HG03439 (cell line): ENCODE data around the gene GNPTG.

Source experiments
- ATAC-seq: cut with Tn5 transposase; IDR thresholded peaks from one replicate; pipeline ENCODE4 v1.9.1; 2021; ENCODE audit warnings: mild to moderate bottlenecking, moderate library complexity; ENCODE audit not compliant: unreplicated experiment

Gene GNPTG

GRCh38 chr16:1392826-1393225 is 41.1 kb downstream of the GNPTG start:
- no peak for ATAC-seq

DNA sequence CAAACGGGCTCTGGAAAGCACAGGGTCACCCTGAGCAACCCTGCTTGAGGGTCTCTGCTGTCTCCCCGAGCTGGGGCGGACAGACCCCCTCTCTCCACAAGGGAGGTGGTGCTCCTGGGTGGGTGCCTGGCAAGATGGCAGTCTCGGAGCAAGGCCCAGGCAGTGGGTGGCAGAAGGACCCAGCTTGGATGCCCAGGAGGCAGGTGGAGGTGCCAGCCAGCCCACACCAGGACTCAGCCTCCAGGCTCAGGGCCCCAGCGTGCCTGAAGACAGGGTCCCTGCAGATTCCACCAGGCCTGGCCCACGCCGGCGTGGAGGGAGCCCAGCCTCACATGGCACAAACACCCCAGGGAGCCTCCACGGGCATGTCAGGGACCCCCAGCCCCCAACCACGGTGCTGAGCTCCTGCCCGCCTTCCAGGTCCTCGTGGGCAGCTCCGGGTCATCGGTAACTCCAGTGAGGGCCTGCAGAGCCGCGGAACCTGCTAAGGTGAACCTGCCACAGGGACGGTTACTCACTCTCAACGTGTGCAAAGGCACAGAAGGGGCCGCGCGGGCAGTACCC is 42.0 kb downstream of the GNPTG start:
- ATAC-seq, result no peak

DNA sequence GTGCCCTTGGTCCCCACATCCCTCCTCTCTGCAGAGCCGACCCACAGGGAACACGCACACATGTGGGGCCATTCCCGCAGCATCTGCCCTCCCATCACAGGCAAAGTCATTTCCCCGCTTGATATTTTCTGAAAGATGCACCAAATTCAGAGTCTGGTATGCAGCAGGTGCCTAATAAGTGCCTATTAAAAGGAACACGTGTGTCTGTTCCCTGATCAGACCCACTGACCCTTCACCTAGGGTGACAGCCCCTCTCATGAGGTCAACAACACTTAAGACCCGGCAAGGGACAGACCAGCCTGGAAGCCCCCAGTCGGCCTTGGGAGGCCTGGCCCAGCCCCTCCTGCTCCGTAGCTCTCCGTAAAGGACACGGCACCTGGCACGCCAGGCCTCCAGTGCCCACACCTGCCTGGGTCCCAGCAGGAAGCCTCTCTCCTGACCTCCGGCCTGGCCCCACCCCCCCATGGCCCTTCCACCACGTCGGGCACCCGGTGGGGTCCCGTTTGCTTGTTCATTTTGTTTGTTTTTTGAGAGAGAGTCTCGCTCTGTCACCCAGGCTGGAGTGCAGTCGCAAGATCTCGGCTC is 42.7 kb downstream of the GNPTG start:
- no peak for ATAC-seq

DNA sequence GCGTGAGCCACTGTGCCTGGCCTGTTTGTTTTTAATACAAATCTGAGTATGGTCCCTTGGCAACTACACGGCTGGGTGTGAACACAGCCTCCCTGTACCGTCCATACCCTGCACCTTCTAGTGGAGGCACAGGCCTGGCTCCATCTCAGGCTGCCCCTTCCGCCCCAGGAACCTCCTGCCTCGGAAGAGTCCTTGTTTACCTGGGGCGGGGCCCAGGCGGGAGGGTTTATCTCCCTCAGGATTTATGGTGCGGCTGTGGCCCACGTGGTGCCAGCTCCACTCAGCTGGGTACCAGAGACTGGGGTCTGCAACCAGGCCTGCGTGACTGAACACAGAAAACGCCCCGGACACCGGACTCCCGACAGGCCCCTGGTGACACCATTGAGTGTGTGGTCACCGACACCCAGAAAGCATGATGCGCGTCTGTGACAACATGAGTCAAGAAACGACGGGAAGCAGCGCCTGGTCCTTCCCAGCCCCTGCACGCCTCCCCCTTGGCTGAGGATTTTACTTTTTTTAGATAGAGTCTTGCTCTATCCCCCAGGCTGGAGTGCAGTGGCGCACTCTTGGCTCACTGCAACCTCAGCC is 43.8 kb downstream of the GNPTG start:
- no peak for ATAC-seq

DNA sequence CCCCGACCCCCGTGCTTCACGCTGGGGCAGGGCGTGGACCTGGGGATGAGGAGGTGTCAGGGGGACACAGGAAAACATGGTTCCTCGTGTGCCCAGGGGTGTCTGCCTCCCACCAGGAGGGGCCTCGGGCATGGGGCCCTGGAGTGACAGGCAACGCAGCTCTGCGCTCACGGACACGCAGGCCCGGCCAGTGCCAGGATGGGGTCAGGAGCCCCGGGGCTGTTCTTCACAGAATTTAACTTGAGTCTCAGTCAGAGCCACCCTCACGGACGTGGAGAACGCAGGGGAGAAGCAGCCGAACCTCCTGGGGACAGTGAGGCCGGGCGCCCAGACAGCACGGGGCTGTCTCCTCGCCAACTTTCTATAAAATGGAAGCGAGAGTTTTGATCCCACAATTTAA is 46.0 kb downstream of the GNPTG start:
- ATAC-seq, result no peak

- no peak for ATAC-seq
Observed at GRCh38 chr16:1398351-1398750, 46.6 kb downstream of the GNPTG start.

DNA sequence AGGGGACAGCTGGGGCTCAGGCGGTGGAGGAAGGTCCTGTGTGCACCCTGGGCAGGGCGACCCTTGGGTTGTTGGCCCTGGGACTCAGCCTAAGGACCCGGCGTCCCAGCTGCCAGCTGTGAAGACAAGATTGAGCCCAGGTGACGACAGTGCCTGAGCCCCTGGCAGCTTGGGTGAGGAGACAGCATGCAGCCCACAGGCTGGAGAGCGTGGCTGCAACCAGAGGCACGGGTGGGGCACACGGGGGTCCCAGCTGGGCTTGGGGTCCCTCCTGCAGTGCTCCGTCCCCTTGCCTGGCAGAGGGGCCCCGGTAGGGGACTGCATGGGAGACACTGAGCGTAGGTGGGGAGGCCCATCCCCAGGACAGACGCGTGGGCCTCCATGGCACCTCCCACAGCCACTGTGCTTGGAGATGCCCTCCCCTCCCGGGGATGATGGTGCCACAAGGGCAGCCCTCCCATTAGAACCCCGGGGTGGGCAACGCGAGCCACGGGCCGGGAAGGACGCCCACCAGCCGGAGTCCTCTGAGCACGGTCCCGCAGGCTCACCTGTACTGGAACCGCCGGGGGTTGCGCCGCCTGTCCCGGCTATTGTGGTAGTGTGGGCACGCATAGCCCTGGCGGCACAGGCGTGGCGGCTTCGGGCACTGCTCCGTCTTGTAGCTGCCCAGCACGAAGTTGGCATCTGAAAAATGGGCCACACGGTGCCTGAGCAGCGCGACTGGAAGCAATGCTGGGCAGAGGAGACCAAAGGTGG is 47.3 kb downstream of the GNPTG start:
- ATAC-seq, result no peak

GRCh38 chr16:1401061-1401757 is 49.5 kb downstream of the GNPTG start:
- ATAC-seq, result no peak

DNA sequence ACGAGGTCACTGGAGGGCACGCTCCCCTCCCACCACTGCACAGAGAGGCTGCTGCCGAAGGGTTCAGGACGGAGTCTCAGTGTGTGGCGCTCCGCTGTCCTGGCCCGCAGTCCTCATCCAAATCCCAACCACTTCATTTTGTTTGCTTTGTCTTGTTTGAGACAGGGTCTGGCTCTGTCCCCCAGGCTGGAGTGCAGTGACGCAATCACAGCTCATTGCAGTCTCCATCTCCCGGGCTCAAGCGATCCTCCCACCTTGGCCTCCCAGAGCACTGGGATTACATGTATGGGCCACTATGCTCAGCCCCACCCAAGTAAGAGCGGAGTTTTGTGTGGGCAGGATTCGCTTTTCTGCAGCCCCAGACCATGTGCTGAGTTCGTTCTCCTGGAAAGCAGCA is 50.0 kb downstream of the GNPTG start:
- ATAC-seq, result no peak

- ATAC-seq, result no peak
Observed at GRCh38 chr16:1403036-1403435, 51.3 kb downstream of the GNPTG start.

DNA sequence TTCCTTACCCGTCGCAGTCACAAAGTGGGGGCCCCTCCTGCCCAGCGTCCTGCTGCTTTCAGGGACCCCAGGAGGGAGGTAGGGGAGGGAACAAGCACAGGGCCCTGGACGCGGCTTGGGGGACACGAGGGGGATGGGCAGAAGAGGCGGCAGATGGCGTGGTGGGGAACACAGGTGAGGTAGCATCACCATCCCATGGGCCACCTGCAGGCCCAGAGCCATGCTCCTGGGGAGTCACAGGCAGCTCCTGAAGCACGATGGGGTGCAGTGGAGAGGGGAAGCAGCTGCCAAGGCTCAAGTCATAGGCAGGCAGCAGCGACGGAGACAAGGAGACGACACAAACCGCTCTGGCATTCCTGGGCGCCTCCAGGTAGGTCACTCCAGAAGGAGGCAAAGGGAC is 52.0 kb downstream of the GNPTG start:
- no peak for ATAC-seq

DNA sequence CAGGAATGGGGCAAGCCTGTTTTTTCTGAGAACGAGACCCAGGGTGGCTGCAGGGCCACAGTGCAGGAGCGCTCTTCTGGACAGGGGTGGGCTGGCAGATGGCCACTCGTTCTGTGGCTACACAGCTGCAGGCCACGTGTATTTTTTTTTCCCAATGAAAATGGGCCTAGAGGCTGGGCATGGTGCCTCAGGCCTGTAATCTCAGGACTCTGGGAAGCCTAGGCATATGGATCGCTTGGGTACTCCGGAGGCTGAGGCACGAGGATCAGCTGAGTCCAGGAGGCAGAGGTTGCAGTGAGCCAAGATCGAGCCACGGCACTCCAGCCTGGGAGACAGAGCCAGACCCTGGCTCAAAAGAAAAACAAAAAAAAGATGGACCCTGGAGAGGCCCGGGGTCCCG is 56.0 kb downstream of the GNPTG start:
- ATAC-seq, result no peak

- ATAC-seq, result peak; percentile 70
Observed at GRCh38 chr16:1408171-1408837, 56.6 kb downstream of the GNPTG start.

GRCh38 chr16:1412847-1413246 is 61.1 kb downstream of the GNPTG start:
- ATAC-seq, result no peak
